Measurements from ENCODE around the gene AHNAK2. TPM values are rescaled to one million over a fixed set of nuclear protein-coding genes. Genes with fewer than 3 reads are reported as not detected.

The AHNAK2 gene
- total and polyA plus RNA-seq, 9 of the 15 experiments (the other 6 are each of a cell fraction or from before 2014, with no cell fraction given): 0.04 to 0.09 (median 0.04) TPM; not detected in 6

GRCh38 chr14:104957146-104958113 lies 20.7 kb downstream of the AHNAK2 start (continued):
- TF ChIP-seq FOXA3 (CRISPR knock-in tag; conservative IDR thresholded peaks at IDR 0.05 in 1 of 2, IDR thresholded peaks at IDR 0.05 in 1 of 2) (no peak), TAF7 (tag; IDR thresholded peaks at IDR 0.05) (no peak), SMC3 (conservative IDR thresholded peaks at IDR 0.05; ENCODE audit: insufficient read depth, low read depth, low read length) (no peak), SAP30 (IDR thresholded peaks at IDR 0.05; ENCODE audit: borderline replicate concordance, insufficient read depth, low read depth, low read length, poor library complexity, severe bottlenecking) (no peak)

DNA sequence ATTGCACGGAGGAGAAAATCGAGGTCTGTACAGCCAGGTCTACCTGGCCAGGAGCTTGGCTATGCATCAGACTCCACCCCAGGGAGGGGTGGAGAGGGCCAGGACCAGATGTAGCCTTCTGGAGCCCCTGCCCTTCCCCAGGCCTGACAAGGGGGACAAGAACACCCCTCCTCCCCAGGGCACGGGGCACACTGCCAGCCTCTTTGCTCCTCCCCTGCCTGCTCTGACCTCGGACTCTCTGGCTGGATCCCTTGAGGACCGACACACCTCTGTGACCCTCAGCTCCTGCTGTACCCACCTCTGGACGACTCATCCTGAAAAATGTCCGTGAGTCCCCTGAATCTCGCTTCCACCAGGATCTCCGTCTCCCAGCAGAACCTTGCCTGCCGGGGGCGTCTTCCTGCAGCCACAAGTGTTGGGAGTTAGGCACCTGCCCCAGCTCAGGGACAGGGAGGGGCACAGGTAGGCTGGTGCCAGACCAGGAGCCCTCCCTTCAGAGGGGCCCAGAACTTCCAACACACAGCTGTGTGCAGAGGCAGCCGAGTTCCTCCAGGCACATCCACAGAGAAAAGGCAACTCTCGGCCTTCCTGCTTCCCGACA lies 21.8 kb downstream of the AHNAK2 start:
- in situ Hi-C loops (cut with MboI) (no loop called here), intact Hi-C loops (cut with micrococcal nuclease) (no loop called here)
- ChIA-PET POLR2A (interaction anchor here (0.7 kb wide), 1 partner anchor 65 kb away, joined by 3 read pairs; no protein-coding TSS in a partner anchor), CTCF (ENCODE audit: low intra/inter-chr PET ratio) (no interaction called here)
- DNase-seq (ENCODE audit: extremely low read depth in 1 of 4, low spot score in 3 of 4): no peak
- H3K4me1 ChIP-seq (replicated peaks in 1 of 2; ENCODE audit: control insufficient read depth in 2 of 2, insufficient read depth in 2 of 2, low read length in 2 of 2): peaks cover 0 to 4% of the 10 kb centered on the region in 2 experiments; a peak in 1 of 5 replicates
- ATAC-seq: no peak
- H3K4me2 ChIP-seq (ENCODE audit: insufficient read depth, low read length): no peak overlapping the region
- no peaks in the 10 kb centered on the region for H3K9me1 ChIP-seq (ENCODE audit: control insufficient read depth, insufficient read depth, low read length)
- peak overlapping the region in 1 of 2 experiments; percentile 7; a peak in 1 of 4 replicates for H3K9ac ChIP-seq (ENCODE audit: insufficient read depth in 1 of 2, low read depth in 2 of 2, low read length in 2 of 2)
- WGBS (ENCODE audit: insufficient coverage, low coverage, missing lambda C conversion rate): 3% methylated on average over 11 of the region's 14 CpGs
- no peak overlapping the region for H3K4me3 ChIP-seq
- no peaks in the 10 kb centered on the region for H3K36me3 ChIP-seq (ENCODE audit: control insufficient read depth, insufficient read depth, low read length)
- FAIRE-seq: no peak
- no peaks in the 10 kb centered on the region for H3K79me2 ChIP-seq (ENCODE audit: control insufficient read depth, insufficient read depth, low read length)
- TF ChIP-seq TCF7 (IDR thresholded peaks at IDR 0.05; ENCODE audit: borderline replicate concordance) (no peak), ZNF79 (CRISPR knock-in tag; IDR thresholded peaks at IDR 0.05; ENCODE audit: low read depth) (no peak), ID3 (CRISPR knock-in tag; IDR thresholded peaks at IDR 0.05) (no peak), ID3 (tag; IDR thresholded peaks at IDR 0.05) (no peak), KAT7 (CRISPR knock-in tag; IDR thresholded peaks at IDR 0.05; ENCODE audit: borderline replicate concordance) (no peak), CBX8 (IDR thresholded peaks at IDR 0.05; ENCODE audit: borderline replicate concordance, extremely low read depth, low read depth, low read length, poor library complexity, severe bottlenecking) (no peak), ZNF354B (CRISPR knock-in tag; IDR thresholded peaks at IDR 0.05) (no peak)
- H3K27ac ChIP-seq (ENCODE audit: extremely low read depth, low read depth, low read length): no peak overlapping the region
- H3K27me3 ChIP-seq (ENCODE audit: control insufficient read depth in 2 of 2, insufficient read depth in 2 of 2, low read length in 2 of 2): peaks cover 14 to 56% of the 10 kb centered on the region in 2 experiments
- H4K20me1 ChIP-seq (replicated peaks; ENCODE audit: control insufficient read depth, insufficient read depth, low read length): no peaks in the 10 kb centered on the region
- H3K9me3 ChIP-seq (replicated peaks; ENCODE audit: control insufficient read depth, insufficient read depth, low read depth, low read length): no peaks in the 10 kb centered on the region
- BruUV-seq (replicated peaks): no TSS peak
- no peak overlapping the region for H2AFZ ChIP-seq (ENCODE audit: low read depth, low read length)

All from K562 (cell line).